Activated CD8-positive, alpha-beta T cell treated with anti-CD3 and anti-CD28 coated beads for 36 hours (primary cell): Measurements from ENCODE around the gene RAB7B. TPM values are rescaled to one million over a fixed set of nuclear protein-coding genes. Genes with fewer than 3 reads are reported as not detected.

Source experiments
- ATAC-seq: fragments of 200-7000 bp; cut with Tn5 transposase; one replicate; pipeline ENCODE4 v1.10.0; 2021; ENCODE audit warnings: mild to moderate bottlenecking, moderate library complexity
- CTCF ChIA-PET: fragments of 350-600 bp; sonication (Branson Sonifier 250); formaldehyde crosslinking; loops from one replicate; lab custom pipeline; 2021; ENCODE audit warnings: antibody characterized with exemption; lab: Charles Lee
- POLR2A ChIA-PET: fragments of 350-600 bp; sonication (Branson Sonifier 250); formaldehyde crosslinking; loops from one replicate; lab custom pipeline; 2021; ENCODE audit warnings: antibody characterized with exemption; lab: Charles Lee
- DNase-seq: peaks from one replicate; pipeline ENCODE4 v3.0.0-alpha.2; 2020
- H3K27ac Mint-ChIP-seq: one replicate; pipeline ENCODE4 v1.8.0; 2021; ENCODE audit warnings: mild to moderate bottlenecking, mixed read lengths
- H3K27me3 Mint-ChIP-seq: one replicate; pipeline ENCODE4 v1.8.0; 2021; ENCODE audit warnings: mixed read lengths
- H3K36me3 Mint-ChIP-seq: one replicate; pipeline ENCODE4 v1.8.0; 2021; ENCODE audit warnings: low read depth, mixed read lengths
- H3K4me1 Mint-ChIP-seq: one replicate; pipeline ENCODE4 v1.8.0; 2021; ENCODE audit warnings: low read depth, mixed read lengths
- H3K4me3 Mint-ChIP-seq: one replicate; pipeline ENCODE4 v1.8.0; 2021; ENCODE audit warnings: mild to moderate bottlenecking, moderate library complexity, mixed read lengths
- H3K9me3 Mint-ChIP-seq: one replicate; pipeline ENCODE4 v1.8.0; 2021; ENCODE audit warnings: mixed read lengths
- intact Hi-C: fragments of 100-400 bp; cut with micrococcal nuclease; formaldehyde crosslinking; loops from one replicate; pipeline ENCODE4 v1.10.0; 2022
- total RNA-seq, 2 experiments: library from RNA; stranded (reverse); gene quantifications; one replicate each; pipeline ENCODE4 v1.2.3, GENCODE V29; 2021
- TF ChIP-seq, protein P1 (sequence below): fragments of 200-600 bp; IDR thresholded peaks from one replicate; pipeline ENCODE4 v1.8.0; 2022; ENCODE audit warnings: antibody characterized with exemption, mild to moderate bottlenecking

Gene RAB7B
- total RNA-seq, 2 experiments from 2014 or later = not detected

DNA sequence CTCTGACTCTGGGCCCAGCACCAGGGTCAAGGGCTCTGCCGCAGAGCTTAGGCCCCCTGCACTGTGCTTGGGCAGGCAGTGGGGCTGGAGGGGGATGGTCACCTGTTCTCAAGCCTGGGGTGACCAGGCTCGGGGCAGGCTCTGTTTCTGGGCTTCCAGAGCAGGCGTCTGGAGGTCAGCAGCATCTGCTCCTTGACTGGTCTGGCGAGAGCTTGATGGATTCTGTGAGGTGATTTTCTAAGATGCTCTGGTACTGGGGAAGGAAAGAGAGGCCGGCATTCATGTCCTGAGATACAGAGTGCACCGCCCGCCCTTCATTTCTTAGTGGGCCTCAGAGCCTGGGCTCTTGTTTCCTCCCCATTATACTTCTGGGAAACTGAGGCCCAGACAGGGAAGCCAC, 24.5 kb downstream of the RAB7B start:
- no peak overlapping the region for H3K27ac Mint-ChIP-seq
- H3K4me3 Mint-ChIP-seq = no peak overlapping the region
- H3K4me1 Mint-ChIP-seq = no peaks in the 10 kb centered on the region
- POLR2A ChIA-PET = no interaction called here
- ATAC-seq = no peak
- TF ChIP-seq, protein P1, sequence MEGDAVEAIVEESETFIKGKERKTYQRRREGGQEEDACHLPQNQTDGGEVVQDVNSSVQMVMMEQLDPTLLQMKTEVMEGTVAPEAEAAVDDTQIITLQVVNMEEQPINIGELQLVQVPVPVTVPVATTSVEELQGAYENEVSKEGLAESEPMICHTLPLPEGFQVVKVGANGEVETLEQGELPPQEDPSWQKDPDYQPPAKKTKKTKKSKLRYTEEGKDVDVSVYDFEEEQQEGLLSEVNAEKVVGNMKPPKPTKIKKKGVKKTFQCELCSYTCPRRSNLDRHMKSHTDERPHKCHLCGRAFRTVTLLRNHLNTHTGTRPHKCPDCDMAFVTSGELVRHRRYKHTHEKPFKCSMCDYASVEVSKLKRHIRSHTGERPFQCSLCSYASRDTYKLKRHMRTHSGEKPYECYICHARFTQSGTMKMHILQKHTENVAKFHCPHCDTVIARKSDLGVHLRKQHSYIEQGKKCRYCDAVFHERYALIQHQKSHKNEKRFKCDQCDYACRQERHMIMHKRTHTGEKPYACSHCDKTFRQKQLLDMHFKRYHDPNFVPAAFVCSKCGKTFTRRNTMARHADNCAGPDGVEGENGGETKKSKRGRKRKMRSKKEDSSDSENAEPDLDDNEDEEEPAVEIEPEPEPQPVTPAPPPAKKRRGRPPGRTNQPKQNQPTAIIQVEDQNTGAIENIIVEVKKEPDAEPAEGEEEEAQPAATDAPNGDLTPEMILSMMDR = no peak
- peaks cover 5% of the 10 kb centered on the region for H3K9me3 Mint-ChIP-seq
- intact Hi-C loops = loop anchor here (5.0 kb wide), 1 partner anchor 321 kb away; no protein-coding TSS in a partner anchor
- H3K27me3 Mint-ChIP-seq = peaks cover 1% of the 10 kb centered on the region
- CTCF ChIA-PET = interaction anchor here (0.7 to 11.3 kb wide), 16 partner anchors 8 to 387 kb away, joined by 3 to 260 read pairs (median 20); partner anchors contain the start of gene RAB29
- no peaks in the 10 kb centered on the region for H3K36me3 Mint-ChIP-seq
- DNase-seq = no peak

DNA sequence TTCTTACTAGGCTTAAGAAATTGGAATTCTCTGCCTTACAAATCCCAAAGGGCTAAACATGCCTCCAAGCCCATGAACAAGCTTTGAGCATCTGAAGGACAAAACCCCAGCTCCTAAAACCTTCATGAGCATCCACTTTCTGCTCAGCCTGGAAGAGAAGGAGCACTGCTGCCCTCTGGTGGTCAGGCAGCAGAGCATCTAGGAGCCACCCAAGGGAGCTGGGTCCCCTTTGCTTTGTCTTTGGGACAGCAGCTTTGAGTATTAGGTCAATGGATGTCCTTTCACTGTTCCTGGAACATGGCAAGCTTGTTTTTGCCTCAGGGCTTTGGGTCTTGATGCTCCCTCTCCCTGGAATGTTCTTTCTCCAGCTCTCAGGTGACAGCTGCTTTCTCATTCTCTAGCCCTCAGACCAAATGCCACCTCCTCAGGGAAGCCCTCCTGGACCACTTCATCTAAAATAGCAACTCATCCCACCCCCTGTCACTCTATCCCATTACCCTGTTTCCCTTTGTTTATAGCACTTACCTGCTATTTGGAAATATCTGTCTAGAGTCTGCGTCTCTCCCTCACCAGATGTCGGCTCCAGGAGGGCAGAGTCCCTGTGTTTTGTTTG, 25.7 kb downstream of the RAB7B start:
- intact Hi-C loops = loop anchor here (1.0 to 5.0 kb wide), 3 partner anchors 58 to 320 kb away; no protein-coding TSS in a partner anchor
- CTCF ChIA-PET = interaction anchor here (0.5 to 11.3 kb wide), 93 partner anchors 9 to 520 kb away, joined by 3 to 260 read pairs (median 5); partner anchors contain the start of genes ELK4, PM20D1, RAB29 and SLC26A9
- Mint-ChIP-seq H3K36me3 (no peaks in the 10 kb centered on the region), H3K27ac (no peak overlapping the region), H3K4me3 (no peak overlapping the region), H3K4me1 (no peaks in the 10 kb centered on the region), H3K27me3 (peaks cover 1% of the 10 kb centered on the region), H3K9me3 (peaks cover 5% of the 10 kb centered on the region)
- POLR2A ChIA-PET = interaction anchor here (0.9 to 1.7 kb wide), 4 partner anchors 77 to 386 kb away, joined by 3 to 6 read pairs (median 3); no protein-coding TSS in a partner anchor
- DNase-seq = peak; percentile 74
- peak; percentile 88 for ATAC-seq
- TF ChIP-seq, protein P1 = peak; percentile 87

DNA sequence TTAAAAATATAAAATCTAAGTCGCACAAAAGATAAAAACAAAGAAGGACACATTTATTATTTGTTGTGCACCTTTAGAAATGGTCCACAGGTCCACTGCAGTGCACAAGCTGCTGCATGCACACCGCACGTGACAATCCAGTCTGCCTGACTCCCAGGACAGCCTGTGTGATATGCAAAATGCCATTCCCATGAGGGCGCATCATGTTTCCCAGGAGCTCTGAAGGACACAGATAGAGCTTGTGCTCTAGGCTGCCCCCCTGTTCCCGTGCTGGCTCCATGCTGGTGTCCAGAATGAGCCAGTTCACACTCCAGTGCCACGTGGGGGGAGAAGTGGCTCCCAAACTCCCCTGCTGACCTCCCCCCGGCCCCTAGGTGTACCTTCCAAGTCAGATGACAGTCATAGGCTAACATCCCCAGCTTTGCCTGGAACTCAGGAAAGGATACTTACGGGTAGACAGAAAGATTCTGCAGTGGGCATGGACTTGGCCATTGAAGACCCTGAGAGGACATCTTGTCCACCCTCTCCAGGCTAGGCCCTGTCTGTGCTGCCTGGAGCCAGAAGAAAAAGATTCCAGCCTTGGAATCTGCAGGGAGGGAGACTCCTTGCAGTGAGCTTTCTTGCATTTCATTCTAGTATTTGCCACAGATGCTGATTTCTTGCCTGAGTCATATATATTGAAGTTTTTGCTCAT, 26.3 kb downstream of the RAB7B start:
- TF ChIP-seq, protein P1 = no peak
- H3K27ac Mint-ChIP-seq = no peak overlapping the region
- DNase-seq (no peak), ATAC-seq (no peak)
- CTCF ChIA-PET = interaction anchor here (0.6 to 11.3 kb wide), 87 partner anchors 8 to 521 kb away, joined by 3 to 260 read pairs (median 6); partner anchors contain the start of genes ELK4, PM20D1, RAB29 and SLC26A9
- intact Hi-C loops = loop anchor here (1.0 to 5.0 kb wide), 3 partner anchors 58 to 320 kb away; no protein-coding TSS in a partner anchor
- POLR2A ChIA-PET = interaction anchor here (0.9 to 1.7 kb wide), 4 partner anchors 78 to 385 kb away, joined by 3 to 6 read pairs (median 3); no protein-coding TSS in a partner anchor
- H3K36me3 Mint-ChIP-seq = no peaks in the 10 kb centered on the region
- H3K27me3 Mint-ChIP-seq = peaks cover 1% of the 10 kb centered on the region
- no peak overlapping the region for H3K4me3 Mint-ChIP-seq
- H3K9me3 Mint-ChIP-seq = peaks cover 5% of the 10 kb centered on the region
- no peaks in the 10 kb centered on the region for H3K4me1 Mint-ChIP-seq

DNA sequence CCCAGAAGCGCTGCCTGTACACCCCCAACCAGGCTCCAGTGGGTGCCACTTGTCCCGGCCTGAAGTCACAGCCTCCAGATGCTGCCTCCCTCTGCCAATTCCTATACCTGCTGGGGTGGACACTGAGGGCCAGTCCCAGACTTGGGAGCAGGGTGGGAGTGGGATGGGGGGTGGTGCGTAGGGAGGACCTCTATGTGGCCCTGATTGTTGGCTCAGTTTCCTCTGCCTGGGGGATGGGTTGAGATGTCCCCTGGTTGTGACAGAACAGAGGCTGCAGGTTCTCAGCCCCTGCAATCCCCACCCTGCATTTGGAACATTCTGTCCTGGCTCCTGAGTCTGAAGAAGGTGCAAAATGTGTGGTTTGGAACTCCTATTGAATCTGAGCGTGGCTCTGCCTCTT, 27.2 kb downstream of the RAB7B start:
- DNase-seq = no peak
- Mint-ChIP-seq H3K27ac (no peak overlapping the region), H3K36me3 (no peaks in the 10 kb centered on the region), H3K9me3 (peaks cover 5% of the 10 kb centered on the region), H3K4me1 (no peaks in the 10 kb centered on the region), H3K4me3 (no peak overlapping the region), H3K27me3 (peaks cover 1% of the 10 kb centered on the region)
- ChIA-PET CTCF (interaction anchor here (1.7 to 11.3 kb wide), 7 partner anchors 17 to 251 kb away, joined by 10 to 260 read pairs (median 26); partner anchors contain the start of gene SLC26A9), POLR2A (no interaction called here)
- intact Hi-C loops = loop anchor here (2.0 to 5.0 kb wide), 2 partner anchors 185 to 319 kb away; no protein-coding TSS in a partner anchor
- TF ChIP-seq, protein P1 = no peak
- ATAC-seq = no peak
